ENCODE results near the gene SMARCA4. TPM values are rescaled to one million over a fixed set of nuclear protein-coding genes. Genes with fewer than 3 reads are reported as not detected.
"Not testable (repeated sequence)": the region's sequence is repeated elsewhere in the genome, so short reads cannot be mapped to it uniquely, and the experiment has no call there.

SMARCA4 gene
- total RNA-seq, 8 experiments from 2014 or later: 62.0 to 280 (median 164) TPM

GRCh38 chr19:10945264-10945663 lies 15.6 kb upstream of the SMARCA4 start:
- in situ Hi-C loops (cut with MboI; ENCODE audit: low pct_unique_long_range_greater_than_20kb in 2 of 9, low sequenced_read_pairs in 9 of 9, unreplicated experiment in 9 of 9): no loop called here
- Histone ChIP-seq H3K4me1 (replicated peaks in 1 of 2) (peaks cover 0 to 6% of the 10 kb centered on the region in 2 donors), H3K4me3 (no peak overlapping the region), H3K27ac (no peak overlapping the region)
- 67 to 96% (median 89%) methylated on average over 1 to 4 of the region's 4 CpGs; no CpG with 5 or more reads in 1 of the 10 experiments for WGBS, 10 experiments
- ATAC-seq (replicated peaks in 6 of 8): no peak

- H3K4me1 ChIP-seq (replicated peaks in 1 of 2): peaks cover 0 to 6% of the 10 kb centered on the region in 2 donors
- in situ Hi-C loops (cut with MboI; ENCODE audit: low pct_unique_long_range_greater_than_20kb in 2 of 9, low sequenced_read_pairs in 9 of 9, unreplicated experiment in 9 of 9): no loop called here
- H3K27ac ChIP-seq: no peak overlapping the region
- H3K4me3 ChIP-seq: no peak overlapping the region
- no peak for ATAC-seq (replicated peaks in 6 of 8)
- WGBS, 10 experiments: 29 to 100% (median 87%) methylated on average over 1 to 6 of the region's 6 CpGs; no CpG with 5 or more reads in 1 of the 10 experiments
These were observed 13.7 kb upstream of the SMARCA4 start for GRCh38 chr19:10946958-10947657.

DNA sequence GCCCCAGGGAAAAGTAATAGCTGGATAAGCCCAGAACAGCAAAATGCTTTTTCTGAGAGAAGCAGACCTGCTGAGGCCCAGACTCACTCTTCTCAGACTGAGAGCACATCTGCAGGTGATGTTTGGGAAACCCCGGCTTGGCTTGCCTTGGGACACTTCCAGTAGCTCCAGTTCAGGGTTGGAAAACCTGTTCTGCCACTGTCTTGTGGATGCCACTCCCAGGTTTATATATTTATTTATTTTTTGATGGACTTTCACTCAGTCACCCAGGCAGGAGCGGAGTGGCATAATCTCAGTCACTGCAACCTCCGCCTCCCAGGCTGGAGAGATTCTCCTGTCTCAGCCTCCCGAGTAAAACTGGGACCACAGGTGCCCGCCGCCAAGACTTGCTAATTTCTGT lies 8.0 kb upstream of the SMARCA4 start:
- 92 to 100% (median 100%) methylated on average over 2 to 5 of the region's 6 CpGs; no CpG with 5 or more reads in 4 of the 10 experiments for WGBS, 10 experiments
- ATAC-seq (replicated peaks in 6 of 8): no peak
- in situ Hi-C loops (cut with MboI; ENCODE audit: low pct_unique_long_range_greater_than_20kb in 2 of 9, low sequenced_read_pairs in 9 of 9, unreplicated experiment in 9 of 9): no loop called here

DNA sequence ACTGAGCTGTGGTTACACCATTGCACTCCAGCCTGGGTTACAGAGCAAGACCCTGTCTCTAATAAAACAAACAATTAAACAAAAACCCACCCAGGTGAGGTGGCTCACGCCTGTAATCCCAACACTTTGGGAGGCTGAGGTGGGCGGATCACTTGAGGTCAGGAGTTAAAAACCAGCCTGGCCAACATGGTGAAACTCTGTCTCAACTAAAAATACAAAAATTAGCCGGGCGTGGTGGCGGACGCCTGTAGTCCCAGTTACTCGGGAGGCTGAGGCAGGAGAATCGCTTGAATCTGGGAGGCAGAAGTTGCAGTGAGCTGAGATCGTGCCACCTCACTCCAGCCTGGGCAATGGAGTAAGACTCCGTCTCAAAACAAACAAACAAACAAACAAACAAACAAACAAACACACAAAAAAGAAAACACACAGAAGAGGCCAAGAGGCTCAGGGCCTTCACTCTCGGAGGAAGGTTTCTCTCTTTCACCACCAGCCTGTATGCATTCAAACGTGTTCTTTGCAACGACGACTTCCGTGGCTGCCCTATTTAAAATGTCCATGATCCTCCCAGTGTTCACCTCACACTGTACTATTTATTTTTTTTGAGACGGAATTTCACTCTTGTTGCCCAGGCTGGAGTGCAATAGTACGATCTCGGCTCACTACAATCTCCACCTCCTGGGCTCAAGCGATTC lies 1.4 kb upstream of the SMARCA4 start:
- peaks cover 9 to 11% of the 10 kb centered on the region in 2 donors for H3K4me1 ChIP-seq (replicated peaks in 1 of 2)
- peak overlapping the region in 1 of 2 donors; percentile 95 for H3K27ac ChIP-seq
- 80 to 100% (median 97%) methylated on average over 1 to 17 of the region's 19 CpGs; no CpG with 5 or more reads in 1 of the 10 experiments for WGBS, 10 experiments
- in situ Hi-C loops (cut with MboI; ENCODE audit: low pct_unique_long_range_greater_than_20kb in 2 of 9, low sequenced_read_pairs in 9 of 9, unreplicated experiment in 9 of 9); ATAC-seq (replicated peaks in 6 of 8): not testable (repeated sequence)
- H3K4me3 ChIP-seq: peak overlapping the region in 4 of 5 donors; percentile 55 to 85 (median 66)

More for the DNA sequence above, 8.0 kb upstream of the SMARCA4 start:
- no peaks in the 10 kb centered on the region for H3K4me1 ChIP-seq (replicated peaks in 1 of 2)
- H3K4me3 ChIP-seq: no peak overlapping the region
- H3K27ac ChIP-seq: no peak overlapping the region

DNA sequence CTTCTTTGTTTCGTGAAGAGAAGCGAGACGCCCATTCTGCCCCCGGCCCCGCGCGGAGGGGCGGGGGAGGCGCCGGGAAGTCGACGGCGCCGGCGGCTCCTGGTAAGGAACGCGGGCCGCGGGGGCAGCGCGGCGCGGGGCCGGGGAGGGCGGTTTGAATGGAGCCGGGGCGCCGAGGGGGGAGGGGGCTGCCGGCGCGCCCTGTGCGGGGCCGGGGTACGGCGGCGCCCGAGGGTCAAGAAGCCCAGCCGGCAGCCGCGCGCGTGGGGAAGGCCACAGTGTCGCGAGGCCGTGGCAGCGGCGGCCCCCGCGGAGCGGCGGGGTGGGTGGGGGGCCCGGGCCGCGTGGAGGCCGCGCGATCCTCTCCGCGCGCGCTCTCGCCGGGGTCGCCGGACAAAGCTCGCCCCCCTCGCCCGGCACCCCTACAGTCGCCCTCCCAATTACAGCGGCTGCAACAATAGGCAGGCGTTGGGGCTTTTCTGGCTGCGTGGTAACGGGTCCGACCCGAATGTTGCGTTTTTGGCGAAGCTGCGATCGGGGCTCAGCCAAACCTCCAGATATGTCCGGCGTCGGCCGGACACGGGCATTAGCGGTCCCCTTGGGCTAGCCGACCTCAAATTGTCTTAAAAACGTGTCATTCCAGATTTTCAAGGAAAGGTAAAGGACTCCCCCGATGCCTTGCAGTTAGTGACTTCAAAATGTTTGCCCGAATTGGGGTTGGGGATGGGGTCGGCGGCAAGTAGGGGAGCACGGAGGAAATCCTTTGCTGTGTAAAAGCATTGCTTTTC lies 437 bp downstream of the SMARCA4 start:
- in situ Hi-C loops (cut with MboI; ENCODE audit: low pct_unique_long_range_greater_than_20kb in 2 of 9, low sequenced_read_pairs in 9 of 9, unreplicated experiment in 9 of 9): no loop called here
- Histone ChIP-seq H3K4me1 (replicated peaks in 1 of 2) (peaks cover 9 to 11% of the 10 kb centered on the region in 2 donors), H3K27ac (peak overlapping the region; percentile 94 to 95), H3K4me3 (peak overlapping the region; percentile 59 to 86 (median 69))
- WGBS, 10 experiments: 0 to 20% (median 1%) methylated on average over 1 to 10 of the region's 92 CpGs; no CpG with 5 or more reads in 4 of the 10 experiments
- peak; percentile 3 to 73 (median 68) for ATAC-seq (replicated peaks in 6 of 8)

DNA sequence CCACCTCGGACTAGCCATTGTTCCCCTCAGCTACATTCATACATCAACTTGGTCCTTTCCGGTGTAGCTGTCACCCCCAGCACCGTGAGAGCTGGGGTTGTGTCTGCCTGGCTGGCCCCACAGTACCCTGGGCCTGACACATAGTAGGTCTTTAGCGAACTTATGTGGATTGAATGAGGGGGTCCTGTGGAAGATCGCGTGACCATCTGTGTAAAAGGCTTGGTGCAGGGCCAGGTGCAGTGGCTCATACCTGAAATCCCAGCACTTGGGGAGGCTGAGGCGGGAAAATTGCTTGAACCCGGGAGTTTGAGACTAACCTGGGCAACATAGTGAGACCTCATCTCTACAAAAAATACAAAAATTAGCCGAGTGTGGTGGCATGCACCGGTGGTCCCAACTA lies 2.0 kb downstream of the SMARCA4 start:
- WGBS, 10 experiments: 70 to 100% (median 86%) methylated on average over 2 to 5 of the region's 10 CpGs; no CpG with 5 or more reads in 4 of the 10 experiments
- Histone ChIP-seq H3K27ac (no peak overlapping the region), H3K4me3 (peak overlapping the region; percentile 59 to 86 (median 69)), H3K4me1 (replicated peaks in 1 of 2) (peaks cover 9 to 11% of the 10 kb centered on the region in 2 donors)
- no peak for ATAC-seq (replicated peaks in 6 of 8)
- in situ Hi-C loops (cut with MboI; ENCODE audit: low pct_unique_long_range_greater_than_20kb in 2 of 9, low sequenced_read_pairs in 9 of 9, unreplicated experiment in 9 of 9): no loop called here

- WGBS, 10 experiments: 92 to 100% (median 100%) methylated on average over 1 to 4 of the region's 4 CpGs; no CpG with 5 or more reads in 5 of the 10 experiments
These were observed 3.0 kb downstream of the SMARCA4 start for GRCh38 chr19:10963865-10964264.

GRCh38 chr19:10964903-10965302 lies 4.1 kb downstream of the SMARCA4 start:
- ATAC-seq (replicated peaks in 6 of 8): no peak
- 94 to 100% methylated on average over 1 to 3 of the region's 4 CpGs; no CpG with 5 or more reads in 8 of the 10 experiments for WGBS, 10 experiments
- in situ Hi-C loops (cut with MboI; ENCODE audit: low pct_unique_long_range_greater_than_20kb in 2 of 9, low sequenced_read_pairs in 9 of 9, unreplicated experiment in 9 of 9): no loop called here
- H3K27ac ChIP-seq: no peak overlapping the region
- H3K4me3 ChIP-seq: no peak overlapping the region
- H3K4me1 ChIP-seq (replicated peaks in 1 of 2): peaks cover 6 to 12% of the 10 kb centered on the region in 2 donors

More at GRCh38 chr19:10963865-10964264, 3.0 kb downstream of the SMARCA4 start:
- in situ Hi-C loops (cut with MboI; ENCODE audit: low pct_unique_long_range_greater_than_20kb in 2 of 9, low sequenced_read_pairs in 9 of 9, unreplicated experiment in 9 of 9): no loop called here
- Histone ChIP-seq H3K4me3 (no peak overlapping the region), H3K27ac (no peak overlapping the region), H3K4me1 (replicated peaks in 1 of 2) (peaks cover 9 to 14% of the 10 kb centered on the region in 2 donors)
- ATAC-seq (replicated peaks in 6 of 8): no peak

DNA sequence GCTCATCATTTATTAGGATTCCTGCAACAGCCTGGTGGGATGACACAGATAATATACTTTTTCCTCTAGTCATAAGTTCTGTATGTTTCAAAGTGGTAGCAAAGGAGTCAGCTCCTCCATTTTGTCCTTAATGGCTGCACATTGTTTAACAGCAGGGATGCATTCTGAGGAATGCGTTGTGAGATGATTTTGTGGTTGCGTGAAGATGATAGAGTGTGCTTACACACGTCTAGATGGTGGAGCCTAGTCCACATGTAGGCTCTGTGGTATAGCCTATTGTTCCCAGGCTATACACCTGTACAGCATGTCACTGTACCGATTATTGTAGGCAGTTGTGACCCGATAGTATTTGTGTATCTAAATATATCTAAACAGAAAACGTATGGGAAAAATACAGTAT lies 4.6 kb downstream of the SMARCA4 start:
- in situ Hi-C loops (cut with MboI; ENCODE audit: low pct_unique_long_range_greater_than_20kb in 2 of 9, low sequenced_read_pairs in 9 of 9, unreplicated experiment in 9 of 9): no loop called here
- Histone ChIP-seq H3K4me1 (replicated peaks in 1 of 2) (peaks cover 5 to 10% of the 10 kb centered on the region in 2 donors), H3K4me3 (no peak overlapping the region), H3K27ac (no peak overlapping the region)
- no peak for ATAC-seq (replicated peaks in 6 of 8)
- 60 to 100% (median 88%) methylated on average over 1 to 6 of the region's 6 CpGs; no CpG with 5 or more reads in 1 of the 10 experiments for WGBS, 10 experiments

DNA sequence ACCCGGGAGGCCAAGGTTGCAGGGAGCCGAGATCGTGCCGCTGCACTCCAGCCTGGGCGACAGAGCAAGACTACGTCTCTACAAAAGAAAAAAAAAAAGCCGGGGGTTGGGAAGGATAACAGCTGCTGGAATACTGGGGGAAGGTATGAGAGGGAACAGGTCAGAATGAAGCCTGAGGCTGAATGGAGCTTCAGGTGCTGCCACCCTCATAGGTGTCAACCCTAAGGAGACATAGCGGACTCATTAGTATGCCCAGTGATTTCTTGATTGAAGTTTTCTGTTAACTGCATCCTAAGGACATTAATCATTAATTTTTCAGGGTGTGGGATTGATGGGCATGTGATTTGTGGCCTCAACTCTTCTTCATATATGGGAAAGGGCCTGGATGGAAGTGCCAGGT lies 6.0 kb downstream of the SMARCA4 start:
- 84 to 100% (median 89%) methylated on average over 1 to 8 of the region's 8 CpGs; no CpG with 5 or more reads in 4 of the 10 experiments for WGBS, 10 experiments
- Histone ChIP-seq H3K4me1 (replicated peaks in 1 of 2) (peaks cover 5 to 10% of the 10 kb centered on the region in 2 donors), H3K4me3 (no peak overlapping the region), H3K27ac (no peak overlapping the region)
- in situ Hi-C loops (cut with MboI; ENCODE audit: low pct_unique_long_range_greater_than_20kb in 2 of 9, low sequenced_read_pairs in 9 of 9, unreplicated experiment in 9 of 9): no loop called here
- no peak for ATAC-seq (replicated peaks in 6 of 8)

DNA sequence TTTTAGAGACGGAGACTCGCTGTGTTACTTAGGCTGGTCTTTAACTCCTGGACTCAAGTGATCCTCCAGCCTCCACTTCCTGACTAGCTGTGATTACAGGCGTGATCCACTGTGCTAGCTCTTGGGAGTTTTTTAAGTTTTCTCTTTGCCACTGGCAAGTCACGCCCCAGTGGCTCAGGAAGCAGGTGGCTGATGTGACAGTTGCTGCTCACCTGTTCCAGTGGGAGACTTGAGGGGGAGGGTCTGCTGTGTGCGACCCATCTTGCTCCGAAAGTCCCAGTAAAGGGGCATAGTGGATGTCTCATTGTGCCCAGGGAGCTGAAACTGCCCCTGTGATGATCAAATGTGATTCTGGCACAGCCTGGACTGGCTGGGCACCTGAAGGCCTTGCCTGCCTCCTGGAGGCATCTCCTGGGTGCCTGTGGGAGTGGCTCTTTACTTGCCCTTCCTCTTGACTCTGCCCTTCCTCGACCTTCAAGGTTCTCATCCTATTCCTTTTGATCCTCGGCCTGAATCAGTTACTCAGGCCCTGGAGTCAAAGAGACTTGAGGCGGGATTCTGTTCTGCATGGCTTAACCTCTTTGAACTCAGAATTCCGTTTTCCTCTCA lies 7.8 kb downstream of the SMARCA4 start:
- WGBS, 10 experiments: 36 to 100% (median 73%) methylated on average over 1 to 9 of the region's 10 CpGs; no CpG with 5 or more reads in 1 of the 10 experiments
- in situ Hi-C loops (cut with MboI; ENCODE audit: low pct_unique_long_range_greater_than_20kb in 2 of 9, low sequenced_read_pairs in 9 of 9, unreplicated experiment in 9 of 9): no loop called here
- no peak overlapping the region for H3K4me3 ChIP-seq
- peaks cover 2 to 3% of the 10 kb centered on the region in 2 donors for H3K4me1 ChIP-seq (replicated peaks in 1 of 2)
- H3K27ac ChIP-seq: no peak overlapping the region
- ATAC-seq (replicated peaks in 6 of 8): peak in 2 of 8 experiments; percentile 20 to 71

DNA sequence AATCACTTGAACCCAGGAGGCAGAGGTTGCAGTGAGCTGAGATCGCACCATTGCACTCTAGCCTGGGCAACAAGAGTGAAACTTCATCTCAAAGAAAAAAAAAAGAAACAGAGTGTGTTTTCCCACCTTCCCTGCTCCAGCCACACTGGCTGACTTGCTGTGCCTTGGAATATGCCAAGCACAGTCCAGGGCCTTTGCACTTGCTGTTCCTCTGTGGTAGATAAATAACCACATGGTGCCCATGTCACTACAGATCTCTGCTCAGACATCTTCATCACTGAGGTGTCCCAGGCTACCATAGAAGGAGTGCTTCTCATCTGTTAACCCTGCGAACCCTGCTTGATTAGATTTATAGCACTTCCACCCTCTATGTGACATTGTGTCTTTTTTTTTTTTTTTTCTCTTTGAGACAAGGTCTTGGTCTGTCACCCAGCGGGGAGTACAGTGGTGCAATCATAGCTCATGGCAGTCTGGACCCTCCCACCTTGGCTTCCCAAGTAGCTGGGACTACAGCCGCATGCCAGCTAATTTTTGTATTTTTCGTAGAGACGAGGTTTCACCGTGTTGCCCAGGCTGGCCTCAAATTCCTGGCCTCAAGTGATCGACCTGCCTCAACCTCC lies 10.4 kb downstream of the SMARCA4 start:
- H3K4me1 ChIP-seq (replicated peaks in 1 of 2): peaks cover 2 to 3% of the 10 kb centered on the region in 2 donors
- 83 to 100% (median 100%) methylated on average over 1 to 8 of the region's 8 CpGs; no CpG with 5 or more reads in 2 of the 10 experiments for WGBS, 10 experiments
- H3K4me3 ChIP-seq: no peak overlapping the region
- no peak overlapping the region for H3K27ac ChIP-seq
- ATAC-seq (replicated peaks in 6 of 8): peak in 1 of 8 experiments; percentile 20
- in situ Hi-C loops (cut with MboI; ENCODE audit: low pct_unique_long_range_greater_than_20kb in 2 of 9, low sequenced_read_pairs in 9 of 9, unreplicated experiment in 9 of 9): no loop called here

Data from motor neuron (in vitro differentiated cells).